A549 (cell line): Measurements from ENCODE around the gene FER. TPM values are rescaled to one million over a fixed set of nuclear protein-coding genes. Genes with fewer than 3 reads are reported as not detected.

Source experiments
- ATAC-seq, 2 experiments: fragments of 200-7000 bp in 1 of 2; fragments of >200 bp in 1 of 2; cut with Nextera tagmentation in 1 of 2; cut with Tn5 transposase in 1 of 2; 3 replicates each; pipeline versions ENCODE4 v1.8.0 to v1.9.1; 2018 to 2020; ENCODE audit warnings: mild to moderate bottlenecking in 1 of 2, moderate library complexity in 1 of 2
- CTCF ChIA-PET: fragments of 300-600 bp; sonication (Branson Sonifier 250); formaldehyde crosslinking; extraction: SDS; loops from one replicate; lab custom pipeline; 2021; ENCODE audit warnings: antibody characterized with exemption, inconsistent platforms; lab: Yijun Ruan, JAX
- POLR2A ChIA-PET: fragments of 350-600 bp; formaldehyde crosslinking; extraction: SDS; loops from one replicate; lab custom pipeline; 2021; ENCODE audit warnings: antibody characterized with exemption, inconsistent platforms; lab: Yijun Ruan, JAX
- DNase-seq, 2 experiments: peaks; one replicate each; pipeline versions ENCODE4 v3.0.0 to v3.0.0-alpha.2; 2011 to 2016; ENCODE audit warnings: low read depth in 1 of 2, low spot score in 1 of 2
- FAIRE-seq: peaks from 2 replicates; lab custom pipeline; 2011; peaks lifted over from hg19 to GRCh38; lab: Jason Lieb, UNC
- H3K27ac ChIP-seq, 2 experiments: fragments of >200 bp; sonication (Bioruptor Twin); formaldehyde crosslinking; 3 replicates each; pipeline ENCODE4 v1.5.1; 2016 to 2017
- H3K4me1 ChIP-seq: fragments of >200 bp; sonication (Bioruptor Twin); formaldehyde crosslinking; 3 replicates; pipeline ENCODE4 v1.6.1; 2016
- H3K4me2 ChIP-seq: fragments of >200 bp; sonication (Bioruptor Twin); formaldehyde crosslinking; 3 replicates; pipeline ENCODE4 v1.6.1; 2016
- H3K4me3 ChIP-seq: fragments of >200 bp; sonication (Bioruptor Twin); formaldehyde crosslinking; 3 replicates; pipeline ENCODE4 v1.5.1; 2016
- H3K9me3 ChIP-seq: fragments of >200 bp; sonication (Bioruptor Twin); formaldehyde crosslinking; 3 replicates; pipeline ENCODE4 v1.6.1; 2016
- BCL3 ChIP-seq: fragments of >200 bp; sonication (Bioruptor Twin); formaldehyde crosslinking; IDR thresholded peaks from 3 replicates; pipeline ENCODE4 v1.6.1; 2016
- CBX2 ChIP-seq: fragments of 200-600 bp; sonication (generic); IDR thresholded peaks from 2 replicates; pipeline ENCODE4 v1.6.1; 2016; ENCODE audit warnings: low read depth, mild to moderate bottlenecking, borderline replicate concordance
- CBX8 ChIP-seq: fragments of 200-600 bp; sonication (generic); IDR thresholded peaks from 2 replicates; pipeline ENCODE4 v1.6.1; 2016
- CEBPB ChIP-seq, 2 experiments: fragments of >200 bp in 1 of 2; sonication (Bioruptor Twin) in 1 of 2; formaldehyde crosslinking in 1 of 2; IDR thresholded peaks; 2 replicates each; pipeline ENCODE4 v1.6.1; 2012 to 2016
- CHD2 ChIP-seq: fragments of 150-350 bp; IDR thresholded peaks from 2 replicates; pipeline ENCODE4 v1.6.1; 2014; ENCODE audit warnings: low read length; ENCODE audit not compliant: partially characterized antibody
- CHD4 ChIP-seq: fragments of 200-600 bp; sonication (generic); IDR thresholded peaks from 2 replicates; pipeline ENCODE4 v1.6.1; 2016; ENCODE audit warnings: antibody characterized with exemption, mild to moderate bottlenecking, borderline replicate concordance
- EHF ChIP-seq: fragments of 250-450 bp; sonication (Bioruptor Pico); IDR thresholded peaks from 2 replicates; pipeline ENCODE4 v1.5.0; 2020; ENCODE audit warnings: mild to moderate bottlenecking
- EP300 ChIP-seq, 2 experiments: fragments of >200 bp; sonication (Bioruptor Twin); formaldehyde crosslinking; IDR thresholded peaks; 2 replicates in 1 of 2; 3 replicates in 1 of 2; pipeline ENCODE4 v1.6.1; 2016 to 2017
- FOSB ChIP-seq: fragments of 250-450 bp; sonication (Bioruptor Pico); IDR thresholded peaks from 2 replicates; pipeline ENCODE4 v1.5.0; 2020; ENCODE audit warnings: mild to moderate bottlenecking, moderate library complexity
- FOSL2 ChIP-seq, 2 experiments: fragments of 450-650 bp in 1 of 2; fragments of >200 bp in 1 of 2; sonication (Bioruptor Twin) in 1 of 2; formaldehyde crosslinking; IDR thresholded peaks; 2 replicates each; pipeline versions ENCODE4 v1.5.0 to v1.6.1; 2016 to 2020; ENCODE audit warnings: mild to moderate bottlenecking in 1 of 2, moderate library complexity in 1 of 2
- GATA3 ChIP-seq: IDR thresholded peaks from 2 replicates; pipeline ENCODE4 v1.6.1; 2012; ENCODE audit warnings: borderline replicate concordance
- HDAC2 ChIP-seq: fragments of 200-600 bp; sonication (generic); IDR thresholded peaks from 2 replicates; pipeline ENCODE4 v1.6.1; 2016
- JUNB ChIP-seq: fragments of >200 bp; sonication (Bioruptor Twin); formaldehyde crosslinking; IDR thresholded peaks from 2 replicates; pipeline ENCODE4 v1.6.1; 2016
- KDM1A ChIP-seq: fragments of 200-600 bp; sonication (generic); IDR thresholded peaks from 2 replicates; pipeline ENCODE4 v1.6.1; 2016; ENCODE audit warnings: low read depth, mild to moderate bottlenecking
- KDM5A ChIP-seq: fragments of 200-600 bp; sonication (generic); IDR thresholded peaks from 2 replicates; pipeline ENCODE4 v1.6.1; 2016; ENCODE audit warnings: antibody characterized with exemption, mild to moderate bottlenecking
- MYC ChIP-seq: IDR thresholded peaks from 2 replicates; pipeline ENCODE4 v1.6.1; 2012; ENCODE audit warnings: mild to moderate bottlenecking, inconsistent platforms, low read length, improper control_type of control experiment, borderline replicate concordance
- NFE2L2 ChIP-seq: fragments of 150-350 bp; conservative IDR thresholded peaks from 2 replicates; pipeline ENCODE4 v1.6.1; 2014; ENCODE audit warnings: low read length
- NR3C1 ChIP-seq: fragments of >200 bp; sonication (Bioruptor Twin); formaldehyde crosslinking; IDR thresholded peaks from 3 replicates; pipeline ENCODE4 v1.6.1; 2017
- PHF8 ChIP-seq: fragments of 200-600 bp; sonication (generic); IDR thresholded peaks from 2 replicates; pipeline ENCODE4 v1.6.1; 2016; ENCODE audit warnings: low read depth, mild to moderate bottlenecking, antibody characterized with exemption, moderate library complexity, borderline replicate concordance
- RARB ChIP-seq: fragments of 250-450 bp; sonication (Bioruptor Pico); IDR thresholded peaks from 2 replicates; pipeline ENCODE4 v1.8.0; 2021; ENCODE audit warnings: mild to moderate bottlenecking, moderate library complexity
- RCOR1 ChIP-seq: fragments of 150-350 bp; IDR thresholded peaks from 2 replicates; pipeline ENCODE4 v1.6.1; 2014; ENCODE audit warnings: antibody characterized with exemption, low read length, low read depth
- SREBF2 ChIP-seq: fragments of 450-650 bp; IDR thresholded peaks from 2 replicates; pipeline ENCODE4 v1.6.1; 2014; ENCODE audit warnings: mild to moderate bottlenecking, moderate library complexity
- TP53 ChIP-seq: fragments of 250-450 bp; sonication (Bioruptor Pico); IDR thresholded peaks from 2 replicates; pipeline ENCODE4 v1.5.0; 2021; ENCODE audit warnings: mild to moderate bottlenecking, moderate library complexity
- ZFP36 ChIP-seq: fragments of 450-650 bp; IDR thresholded peaks from 2 replicates; pipeline ENCODE4 v1.6.1; 2014; ENCODE audit warnings: borderline replicate concordance; ENCODE audit not compliant: partially characterized antibody
- WGBS: methylation state at CpG from one replicate; pipeline ENCODE4 v1.1.6; 2017; ENCODE audit errors: missing lambda C conversion rate; 5-methylcytosine and 5-hydroxymethylcytosine counted together
- polyA plus RNA-seq, 4 experiments: library from polyadenylated mRNA; depleted of rRNA in 3 of 4; stranded (reverse); fragments of >200 nt; fragmentation: RNase III in 1 of 4; extraction: RNeasy Plus Mini Kit Qiagen cat#74134 plus additional on column Dnase treatment in 1 of 4; gene quantifications; 2 replicates in 3 of 4; 3 replicates in 1 of 4; pipeline ENCODE4 v1.2.3, GENCODE V29; 2011 to 2017

FER gene
- polyA plus RNA-seq, 2 of the 4 experiments (the other 2 are of a cell fraction) = 3.6 to 12.3 TPM

DNA sequence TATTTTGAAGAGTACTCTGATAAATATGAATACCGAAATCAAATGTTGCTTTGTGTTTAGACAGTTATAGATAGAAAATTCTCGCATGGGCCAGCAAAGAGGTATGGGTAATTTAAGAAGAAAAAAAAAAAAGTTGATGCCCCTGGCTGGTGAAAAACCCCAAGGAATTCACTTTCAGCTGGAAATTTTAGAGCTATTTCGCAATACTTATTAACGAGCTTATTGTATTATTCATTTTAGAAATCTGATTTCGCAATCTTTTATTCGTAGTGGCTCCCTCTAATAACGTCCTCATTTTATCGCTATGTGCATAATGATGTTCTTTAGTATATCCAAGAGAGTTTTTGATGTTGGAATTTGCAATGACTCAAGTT, 18.5 kb upstream of the FER start:
- no peak for TF ChIP-seq TP53 (CRISPR knock-in tag)
- TF ChIP-seq CEBPB (IDR thresholded peaks at IDR 0.05) = peak; percentile 70 to 78
- DNase-seq (no peak), ATAC-seq (no peak), FAIRE-seq (no peak)
- ChIA-PET POLR2A (no interaction called here), CTCF (interaction anchor here (0.6 to 1.5 kb wide), 4 partner anchors 12 to 197 kb away, joined by 3 read pairs; no protein-coding TSS in a partner anchor)
- Histone ChIP-seq H3K9me3 (no peaks in the 10 kb centered on the region), H3K4me2 (peak overlapping the region; percentile 87; the same call in 2 of the 3 replicates), H3K4me3 (no peak overlapping the region), H3K4me1 (peaks cover 12% of the 10 kb centered on the region; the same call in 2 of the 3 replicates), H3K27ac (no peak overlapping the region)
- WGBS = 82% methylated on average over 8 of the region's 8 CpGs

- WGBS = 19% methylated on average over 1 of the region's 1 CpG
- Histone ChIP-seq H3K27ac (no peak overlapping the region), H3K4me2 (no peak overlapping the region), H3K4me3 (no peak overlapping the region), H3K9me3 (no peaks in the 10 kb centered on the region)
- ATAC-seq = no peak
- FAIRE-seq = no peak
- CTCF ChIA-PET = interaction anchor here (1.9 kb wide), 1 partner anchor 11 kb away, joined by 5 read pairs; no protein-coding TSS in a partner anchor
- POLR2A ChIA-PET = interaction anchor here (1.9 kb wide), 1 partner anchor 18 kb away, joined by 5 read pairs; the partner anchor contains the start of gene FER
- TF ChIP-seq KDM1A = no peak
- no peak for TF ChIP-seq CEBPB (IDR thresholded peaks at IDR 0.05)
- TF ChIP-seq EP300 (IDR thresholded peaks at IDR 0.05) = no peak
- TF ChIP-seq, all 56 proteins: peak for 0
- DNase-seq = no peak
- peaks cover 12% of the 10 kb centered on the region; the same call in 2 of the 3 replicates for H3K4me1 ChIP-seq
Measured at GRCh38 chr5:108730617-108731340, 16.9 kb upstream of the FER start.

DNA sequence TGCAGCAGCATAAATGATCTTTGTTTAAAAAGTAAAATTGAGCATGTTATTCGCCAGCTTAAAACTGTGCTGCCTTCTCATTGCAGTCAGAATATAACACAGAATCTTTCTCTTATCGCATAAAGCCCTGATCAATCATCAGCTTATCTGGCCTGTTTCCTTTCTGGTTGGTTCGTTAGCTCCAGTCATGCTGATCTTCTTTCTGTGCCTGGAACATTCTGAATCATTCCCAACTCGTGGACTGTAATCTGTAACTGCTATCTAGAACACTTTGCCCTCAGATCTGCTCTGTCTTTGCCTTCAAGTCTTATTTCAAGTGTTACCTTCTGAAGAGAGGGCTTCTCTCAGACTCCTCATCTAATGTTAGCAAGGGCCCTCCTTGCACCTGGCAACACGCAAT, 11.9 kb upstream of the FER start:
- POLR2A ChIA-PET = no interaction called here
- FAIRE-seq (no peak), ATAC-seq (no peak)
- Histone ChIP-seq H3K9me3 (no peaks in the 10 kb centered on the region), H3K4me2 (no peak overlapping the region), H3K4me1 (no peaks in the 10 kb centered on the region)
- WGBS = 63% methylated on average over 5 of the region's 5 CpGs
- no peak for TF ChIP-seq GATA3
- no peak for TF ChIP-seq CHD2
- no peak for TF ChIP-seq ZFP36
- no peak for TF ChIP-seq NR3C1
- TF ChIP-seq FOSB (CRISPR knock-in tag) = no peak
- TF ChIP-seq, all 56 proteins: peak for 0
- DNase-seq = no peak
- Histone ChIP-seq H3K4me3 (no peak overlapping the region), H3K27ac (no peak overlapping the region)
- CTCF ChIA-PET = interaction anchor here (0.6 kb wide), 1 partner anchor 1664 kb away, joined by 4 read pairs; no protein-coding TSS in a partner anchor

GRCh38 chr5:108736855-108737254, 10.8 kb upstream of the FER start:
- WGBS = 72% methylated on average over 7 of the region's 7 CpGs
- POLR2A ChIA-PET = interaction anchor here (0.9 kb wide), 1 partner anchor 9 kb away, joined by 4 read pairs; no protein-coding TSS in a partner anchor
- DNase-seq (no peak), FAIRE-seq (no peak)
- TF ChIP-seq PHF8 = no peak
- no peak for TF ChIP-seq KDM1A
- no peak for TF ChIP-seq RARB (CRISPR knock-in tag)
- no peak for TF ChIP-seq CBX8
- TF ChIP-seq CHD4 = no peak
- TF ChIP-seq FOSL2 (IDR thresholded peaks at IDR 0.05) = no peak
- TF ChIP-seq FOSL2 (CRISPR knock-in tag; IDR thresholded peaks at IDR 0.05) = no peak
- no peak for TF ChIP-seq SREBF2
- no peak for TF ChIP-seq MYC
- TF ChIP-seq HDAC2 = no peak
- no peak for TF ChIP-seq NR3C1
- no peak for TF ChIP-seq NFE2L2
- TF ChIP-seq RCOR1 = no peak
- TF ChIP-seq BCL3 = no peak
- no peak for TF ChIP-seq KDM5A
- no peak for TF ChIP-seq JUNB
- no peak for TF ChIP-seq FOSB (CRISPR knock-in tag)
- TF ChIP-seq EHF (CRISPR knock-in tag) = no peak
- TF ChIP-seq CBX2 = no peak
- TF ChIP-seq TP53 (CRISPR knock-in tag) = no peak
- TF ChIP-seq, all 56 proteins: peak for 0
- CTCF ChIA-PET = no interaction called here
- Histone ChIP-seq H3K4me3 (no peak overlapping the region), H3K4me1 (no peaks in the 10 kb centered on the region), H3K4me2 (no peak overlapping the region), H3K9me3 (no peaks in the 10 kb centered on the region), H3K27ac (no peak overlapping the region)
- ATAC-seq = no peak
